Suprapubic skin (tissue), 4 donors: ENCODE data around the gene GOT2.

Source experiments
- CTCF ChIP-seq, 2 donors: fragments of 200-600 bp in 1 of 2; fragments of 450-650 bp in 1 of 2; sonication (generic) in 1 of 2; IDR thresholded peaks; one replicate each; pipeline ENCODE4 v1.5.1; 2016 to 2019; ENCODE audit warnings: antibody characterized with exemption in 2 of 2, mild to moderate bottlenecking in 1 of 2, moderate library complexity in 1 of 2
- POLR2A ChIP-seq, 2 donors: fragments of 450-650 bp; IDR thresholded peaks; one replicate each; pipeline ENCODE4 v1.6.1; 2017; ENCODE audit warnings: antibody characterized with exemption in 2 of 2, mild to moderate bottlenecking in 2 of 2, moderate library complexity in 2 of 2
- POLR2AphosphoS5 ChIP-seq, 3 donors: sonication (generic); formaldehyde crosslinking; IDR thresholded peaks; one replicate each; pipeline ENCODE4 v1.6.1; 2017; ENCODE audit warnings: antibody characterized with exemption in 3 of 3

GRCh38 chr16:58717994-58718393 is 16.1 kb downstream of the GOT2 start:
- TF ChIP-seq CTCF (IDR thresholded peaks at IDR 0.05) (no peak), POLR2AphosphoS5 (IDR thresholded peaks at IDR 0.05) (no peak), POLR2A (IDR thresholded peaks at IDR 0.05) (no peak)
